ENCODE results near the gene HOXA7.

DNA sequence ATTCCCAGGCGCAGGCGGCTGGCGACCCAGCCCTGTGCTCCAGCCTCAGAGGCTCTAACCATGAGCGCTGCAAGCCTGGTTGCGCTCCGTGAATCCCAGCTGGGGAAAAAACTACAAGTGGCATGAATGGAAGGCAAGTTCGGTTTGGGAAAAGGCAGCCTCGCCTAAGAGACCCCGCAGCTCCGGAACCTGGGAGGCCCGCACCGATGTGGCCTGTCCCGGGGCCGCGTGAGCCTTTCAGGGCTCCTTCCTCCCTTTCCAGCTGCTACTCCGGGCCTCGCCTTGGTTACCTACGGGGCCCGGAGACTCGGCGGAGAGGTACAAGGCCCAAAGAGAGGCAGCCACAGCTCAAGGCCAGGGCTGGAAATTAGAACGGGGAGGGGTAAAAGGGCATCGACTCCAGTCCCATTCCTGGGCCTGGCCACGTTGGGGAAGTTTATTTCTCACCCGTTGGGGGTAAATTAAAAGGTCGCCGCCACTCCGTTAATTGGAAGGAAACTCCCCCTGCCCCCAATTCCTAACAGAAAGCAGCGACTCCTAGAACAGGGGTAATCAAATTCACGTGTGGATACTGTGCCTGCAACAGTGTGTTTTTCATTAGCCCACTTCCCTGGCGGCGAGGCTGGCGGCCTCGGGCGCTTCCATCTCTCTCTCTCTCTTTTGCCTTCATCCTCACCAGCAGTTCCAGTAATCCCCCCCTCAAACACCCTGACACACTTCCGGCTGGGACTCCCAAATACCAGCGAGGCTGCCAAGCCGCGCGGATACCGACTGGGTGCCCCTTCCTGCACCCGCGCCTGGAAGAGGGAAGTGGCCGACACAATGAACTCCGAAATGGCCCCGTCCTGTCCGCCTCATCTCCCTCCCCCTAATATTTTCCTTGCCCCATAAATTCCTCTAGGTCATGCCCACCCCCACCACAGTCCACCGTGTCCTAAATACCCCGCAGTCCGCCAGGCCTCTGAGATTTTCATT is 10.3 kb upstream of the HOXA7 start:
- TF ChIP-seq, protein P1, sequence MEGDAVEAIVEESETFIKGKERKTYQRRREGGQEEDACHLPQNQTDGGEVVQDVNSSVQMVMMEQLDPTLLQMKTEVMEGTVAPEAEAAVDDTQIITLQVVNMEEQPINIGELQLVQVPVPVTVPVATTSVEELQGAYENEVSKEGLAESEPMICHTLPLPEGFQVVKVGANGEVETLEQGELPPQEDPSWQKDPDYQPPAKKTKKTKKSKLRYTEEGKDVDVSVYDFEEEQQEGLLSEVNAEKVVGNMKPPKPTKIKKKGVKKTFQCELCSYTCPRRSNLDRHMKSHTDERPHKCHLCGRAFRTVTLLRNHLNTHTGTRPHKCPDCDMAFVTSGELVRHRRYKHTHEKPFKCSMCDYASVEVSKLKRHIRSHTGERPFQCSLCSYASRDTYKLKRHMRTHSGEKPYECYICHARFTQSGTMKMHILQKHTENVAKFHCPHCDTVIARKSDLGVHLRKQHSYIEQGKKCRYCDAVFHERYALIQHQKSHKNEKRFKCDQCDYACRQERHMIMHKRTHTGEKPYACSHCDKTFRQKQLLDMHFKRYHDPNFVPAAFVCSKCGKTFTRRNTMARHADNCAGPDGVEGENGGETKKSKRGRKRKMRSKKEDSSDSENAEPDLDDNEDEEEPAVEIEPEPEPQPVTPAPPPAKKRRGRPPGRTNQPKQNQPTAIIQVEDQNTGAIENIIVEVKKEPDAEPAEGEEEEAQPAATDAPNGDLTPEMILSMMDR (conservative IDR thresholded peaks at IDR 0.05; ENCODE audit: low read depth in 2 of 2): no peak
- TF ChIP-seq POLR2AphosphoS5 (IDR thresholded peaks at IDR 0.05; ENCODE audit: low read depth) (no peak), CREB1 (CRISPR knock-in tag; IDR thresholded peaks at IDR 0.05; ENCODE audit: low read depth) (no peak)

Data from GM23338 (cell line).